HEK293 (cell line): Measurements from ENCODE around the gene CISD2.

Source experiments
- BCL11A ChIP-seq: fragments of 450-650 bp; formaldehyde crosslinking; IDR thresholded peaks from 2 replicates; pipeline ENCODE4 v1.5.1; 2016; ENCODE audit warnings: low read depth, missing biosample characterization, missing genetic modification characterization
- FEZF1 ChIP-seq: fragments of 450-650 bp; formaldehyde crosslinking; IDR thresholded peaks from 2 replicates; pipeline ENCODE4 v1.5.1; 2016; ENCODE audit warnings: missing biosample characterization, missing genetic modification characterization
- HOXA7 ChIP-seq: sonication (generic); formaldehyde crosslinking; IDR thresholded peaks from 2 replicates; pipeline ENCODE4 v1.8.1; 2022; ENCODE audit warnings: missing genetic modification reagents, borderline replicate concordance
- KLF17 ChIP-seq: fragments of 450-650 bp; formaldehyde crosslinking; IDR thresholded peaks from 2 replicates; pipeline ENCODE4 v1.5.1; 2016; ENCODE audit warnings: missing biosample characterization, missing genetic modification characterization
- KLF7 ChIP-seq: fragments of 450-650 bp; formaldehyde crosslinking; IDR thresholded peaks from 2 replicates; pipeline ENCODE4 v1.5.1; 2016; ENCODE audit warnings: missing biosample characterization, missing genetic modification characterization, borderline replicate concordance
- OSR2 ChIP-seq: fragments of 450-650 bp; formaldehyde crosslinking; IDR thresholded peaks from 2 replicates; pipeline ENCODE4 v1.5.1; 2016; ENCODE audit warnings: missing biosample characterization, missing genetic modification characterization
- OVOL3 ChIP-seq: fragments of 450-650 bp; formaldehyde crosslinking; IDR thresholded peaks from 2 replicates; pipeline ENCODE4 v1.5.1; 2016; ENCODE audit warnings: missing biosample characterization, missing genetic modification characterization
- PRDM1 ChIP-seq: fragments of 450-650 bp; formaldehyde crosslinking; IDR thresholded peaks from 2 replicates; pipeline ENCODE4; 2016; ENCODE audit warnings: missing biosample characterization, missing genetic modification characterization
- REST ChIP-seq: fragments of 450-650 bp; formaldehyde crosslinking; IDR thresholded peaks from 2 replicates; pipeline ENCODE4 v1.5.1; 2016; ENCODE audit warnings: missing biosample characterization, missing genetic modification characterization
- SALL2 ChIP-seq: fragments of 450-650 bp; formaldehyde crosslinking; IDR thresholded peaks from 2 replicates; pipeline ENCODE4 v1.5.0; 2017; ENCODE audit warnings: missing biosample characterization, mild to moderate bottlenecking, missing genetic modification characterization, borderline replicate concordance
- ZBTB17 ChIP-seq: fragments of 450-650 bp; formaldehyde crosslinking; IDR thresholded peaks from 2 replicates; pipeline ENCODE4 v1.5.1; 2016; ENCODE audit warnings: missing biosample characterization, missing genetic modification characterization
- ZBTB20 ChIP-seq: fragments of 450-650 bp; formaldehyde crosslinking; IDR thresholded peaks from 2 replicates; pipeline ENCODE4 v1.5.1; 2016; ENCODE audit warnings: missing biosample characterization, missing genetic modification characterization
- ZFHX2 ChIP-seq: fragments of 450-650 bp; formaldehyde crosslinking; conservative IDR thresholded peaks from 2 replicates; pipeline ENCODE4 v1.5.1; 2016; ENCODE audit warnings: missing biosample characterization, missing genetic modification characterization
- ZNF121 ChIP-seq: fragments of 450-650 bp; formaldehyde crosslinking; IDR thresholded peaks from 2 replicates; pipeline ENCODE4 v1.5.1; 2016; ENCODE audit warnings: missing biosample characterization, missing genetic modification characterization
- ZNF169 ChIP-seq: fragments of 450-650 bp; formaldehyde crosslinking; IDR thresholded peaks from 2 replicates; pipeline ENCODE4 v1.5.1; 2016; ENCODE audit warnings: missing biosample characterization, missing genetic modification characterization
- ZNF324 ChIP-seq: fragments of 450-650 bp; formaldehyde crosslinking; IDR thresholded peaks from 2 replicates; pipeline ENCODE4 v1.5.1; 2016; ENCODE audit warnings: missing biosample characterization, missing genetic modification characterization
- ZNF423 ChIP-seq: fragments of 450-650 bp; formaldehyde crosslinking; IDR thresholded peaks from 2 replicates; pipeline ENCODE4 v1.5.1; 2016; ENCODE audit warnings: missing biosample characterization, missing genetic modification characterization
- ZNF426 ChIP-seq: fragments of 450-650 bp; formaldehyde crosslinking; IDR thresholded peaks from 2 replicates; pipeline ENCODE4 v1.5.1; 2017; ENCODE audit warnings: missing biosample characterization, missing genetic modification characterization, mild to moderate bottlenecking, inconsistent platforms, moderate library complexity
- ZNF514 ChIP-seq: fragments of 450-650 bp; formaldehyde crosslinking; IDR thresholded peaks from 2 replicates; pipeline ENCODE4 v1.5.1; 2016; ENCODE audit warnings: missing biosample characterization, missing genetic modification characterization
- ZNF558 ChIP-seq: fragments of 450-650 bp; formaldehyde crosslinking; IDR thresholded peaks from 2 replicates; pipeline ENCODE4 v1.5.1; 2016; ENCODE audit warnings: missing biosample characterization, missing genetic modification characterization
- ZNF639 ChIP-seq: fragments of 450-650 bp; formaldehyde crosslinking; IDR thresholded peaks from 2 replicates; pipeline ENCODE4 v1.5.1; 2016; ENCODE audit warnings: missing biosample characterization, missing genetic modification characterization
- ZNF670 ChIP-seq: fragments of 450-650 bp; formaldehyde crosslinking; IDR thresholded peaks from 2 replicates; pipeline ENCODE4 v1.5.1; 2016; ENCODE audit warnings: missing biosample characterization, missing genetic modification characterization, low read depth
- ZNF677 ChIP-seq: fragments of 450-650 bp; IDR thresholded peaks from 2 replicates; pipeline ENCODE4 v1.5.0; 2018; ENCODE audit warnings: missing biosample characterization, mild to moderate bottlenecking, missing genetic modification characterization, moderate library complexity
- ZNF837 ChIP-seq: fragments of 450-650 bp; formaldehyde crosslinking; IDR thresholded peaks from 2 replicates; pipeline ENCODE4 v1.5.1; 2016; ENCODE audit warnings: missing biosample characterization, missing genetic modification characterization
- ZSCAN30 ChIP-seq: fragments of 450-650 bp; IDR thresholded peaks from 2 replicates; pipeline ENCODE4 v1.5.1; 2018; ENCODE audit warnings: missing biosample characterization, mild to moderate bottlenecking, missing genetic modification characterization, moderate library complexity
- TF ChIP-seq, protein P1 (sequence below): sonication (generic); formaldehyde crosslinking; IDR thresholded peaks from 2 replicates; pipeline ENCODE4 v1.8.1; 2022; ENCODE audit warnings: mild to moderate bottlenecking, moderate library complexity, missing genetic modification reagents
- TF ChIP-seq, protein P2 (sequence below): fragments of 450-650 bp; formaldehyde crosslinking; IDR thresholded peaks from 2 replicates; pipeline ENCODE4 v1.5.1; 2016; ENCODE audit warnings: missing biosample characterization, missing genetic modification characterization

Gene CISD2

GRCh38 chr4:102826890-102827673, 41.7 kb upstream of the CISD2 start, which contains the start of gene UBE2D3 (continued):
- TF ChIP-seq, protein P1, sequence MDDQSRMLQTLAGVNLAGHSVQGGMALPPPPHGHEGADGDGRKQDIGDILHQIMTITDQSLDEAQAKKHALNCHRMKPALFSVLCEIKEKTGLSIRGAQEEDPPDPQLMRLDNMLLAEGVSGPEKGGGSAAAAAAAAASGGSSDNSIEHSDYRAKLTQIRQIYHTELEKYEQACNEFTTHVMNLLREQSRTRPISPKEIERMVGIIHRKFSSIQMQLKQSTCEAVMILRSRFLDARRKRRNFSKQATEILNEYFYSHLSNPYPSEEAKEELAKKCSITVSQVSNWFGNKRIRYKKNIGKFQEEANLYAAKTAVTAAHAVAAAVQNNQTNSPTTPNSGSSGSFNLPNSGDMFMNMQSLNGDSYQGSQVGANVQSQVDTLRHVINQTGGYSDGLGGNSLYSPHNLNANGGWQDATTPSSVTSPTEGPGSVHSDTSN (CRISPR knock-in tag): peak; percentile 52
- TF ChIP-seq SALL2 (tag by site-specific recombination) (no peak; the same call in 1 of the 2 replicates), ZBTB17 (tag by site-specific recombination) (peak; percentile 71; the same call in 1 of the 2 replicates), ZNF837 (tag by site-specific recombination) (no peak), ZBTB20 (tag by site-specific recombination) (no peak; the same call in 1 of the 2 replicates), OVOL3 (no peak), ZNF426 (tag by site-specific recombination) (no peak), REST (tag by site-specific recombination) (0 out of 2 replicates have a peak, but pooled peaks have one; percentile 43), HOXA7 (CRISPR knock-in tag) (no peak), ZNF558 (tag by site-specific recombination) (peak; percentile 45; the same call in 1 of the 2 replicates), ZFHX2 (tag by site-specific recombination) (peak; percentile 81), ZNF514 (tag by site-specific recombination) (no peak), PRDM1 (peak; percentile 8), ZNF169 (tag by site-specific recombination) (no peak), BCL11A (0 out of 2 replicates have a peak, but pooled peaks have one; percentile 11), OSR2 (tag by site-specific recombination) (peak; percentile 30; the same call in 1 of the 2 replicates), ZNF423 (tag by site-specific recombination) (0 out of 2 replicates have a peak, but pooled peaks have one; percentile 32), FEZF1 (peak; percentile 36; the same call in 1 of the 2 replicates), ZNF677 (no peak), ZNF670 (tag by site-specific recombination) (no peak), ZNF324 (peak; percentile 90), ZNF121 (peak; percentile 90), KLF17 (tag by site-specific recombination) (peak; percentile 94), ZNF639 (tag by site-specific recombination) (0 out of 2 replicates have a peak, but pooled peaks have one; percentile 85), KLF7 (tag by site-specific recombination) (peak; percentile 74), ZSCAN30 (peak; percentile 88)
- TF ChIP-seq, protein P2, sequence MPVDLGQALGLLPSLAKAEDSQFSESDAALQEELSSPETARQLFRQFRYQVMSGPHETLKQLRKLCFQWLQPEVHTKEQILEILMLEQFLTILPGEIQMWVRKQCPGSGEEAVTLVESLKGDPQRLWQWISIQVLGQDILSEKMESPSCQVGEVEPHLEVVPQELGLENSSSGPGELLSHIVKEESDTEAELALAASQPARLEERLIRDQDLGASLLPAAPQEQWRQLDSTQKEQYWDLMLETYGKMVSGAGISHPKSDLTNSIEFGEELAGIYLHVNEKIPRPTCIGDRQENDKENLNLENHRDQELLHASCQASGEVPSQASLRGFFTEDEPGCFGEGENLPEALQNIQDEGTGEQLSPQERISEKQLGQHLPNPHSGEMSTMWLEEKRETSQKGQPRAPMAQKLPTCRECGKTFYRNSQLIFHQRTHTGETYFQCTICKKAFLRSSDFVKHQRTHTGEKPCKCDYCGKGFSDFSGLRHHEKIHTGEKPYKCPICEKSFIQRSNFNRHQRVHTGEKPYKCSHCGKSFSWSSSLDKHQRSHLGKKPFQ (tag by site-specific recombination): no peak
